HCT116 (cell line): ENCODE measurements around the gene FALEC. TPM values are rescaled to one million over a fixed set of nuclear protein-coding genes. Genes with fewer than 3 reads are reported as not detected.

Experiments
- ATAC-seq: fragments of 200-7000 bp; cut with Tn5 transposase; 2 replicates; pipeline ENCODE4 v1.9.1; 2020; ENCODE audit warnings: mild to moderate bottlenecking, moderate library complexity
- BruUV-seq: library from RNA; stranded (reverse); fragments of 400-500 nt; replicated peaks from 2 replicates; lab custom pipeline; 2021; lab: Mats Ljungman, UMichigan
- CTCF ChIA-PET: fragments of 300-600 bp; sonication (Branson Sonifier 250); formaldehyde crosslinking; loops from one replicate; lab custom pipeline; 2021; ENCODE audit warnings: antibody characterized with exemption; lab: Charles Lee
- POLR2A ChIA-PET: fragments of 300-600, 350-600 bp; sonication (Branson Sonifier 250); formaldehyde crosslinking; loops from one replicate; lab custom pipeline; 2021; ENCODE audit warnings: antibody characterized with exemption; lab: Charles Lee
- RAD21 ChIA-PET, 2 experiments: fragments of 300-600 bp; sonication (Branson Sonifier 250); formaldehyde crosslinking; loops; one replicate each; lab custom pipeline; 2023; ENCODE audit warnings: low total read pairs in 2 of 2; ENCODE audit not compliant: uncharacterized antibody in 2 of 2, unreplicated experiment in 2 of 2, low non-redundant PET in 1 of 2; lab: Charles Lee
- DNase-seq: peaks from one replicate; pipeline ENCODE4 v3.0.0-alpha.2; 2010; ENCODE audit warnings: low read depth, low spot score
- H2AFZ ChIP-seq: fragments of 200-600 bp; shearing (Covaris generic), sonication (generic); 2 replicates; pipeline ENCODE4 v1.6.1; 2017; ENCODE audit warnings: low read depth, mixed run types, mixed read lengths, antibody characterized with exemption, low read length; ENCODE audit not compliant: poor library complexity, severe bottlenecking
- H3K27ac ChIP-seq: 2 replicates; pipeline ENCODE4 v1.5.1; 2012; ENCODE audit warnings: low read depth, low read length
- H3K27me3 ChIP-seq: fragments of 200-600 bp; sonication (generic); 2 replicates; pipeline ENCODE4 v1.6.1; 2016; ENCODE audit warnings: mixed run types, low read length, mixed read lengths; ENCODE audit not compliant: insufficient read depth
- H3K36me3 ChIP-seq, 2 experiments: fragments of 200-500 bp in 1 of 2; fragments of 200-600 bp in 1 of 2; sonication (Bioruptor generic) in 1 of 2; sonication (generic) in 1 of 2; 2 replicates each; pipeline versions ENCODE4 v1.5.1 to v1.6.1; 2014 to 2016; ENCODE audit warnings: low read length in 2 of 2, inconsistent platforms in 1 of 2, mixed read lengths in 1 of 2, mixed run types in 1 of 2; ENCODE audit not compliant: insufficient read depth in 2 of 2, control insufficient read depth in 1 of 2
- H3K4me1 ChIP-seq, 2 experiments: fragments of 200-600 bp in 1 of 2; sonication (generic) in 1 of 2; 2 replicates each; pipeline versions ENCODE4 v1.5.1 to v1.6.1; 2012 to 2017; ENCODE audit warnings: low read length in 2 of 2, inconsistent platforms in 1 of 2, mild to moderate bottlenecking in 1 of 2, mixed read lengths in 1 of 2, mixed run types in 1 of 2, moderate library complexity in 1 of 2; ENCODE audit not compliant: insufficient read depth in 2 of 2, control insufficient read depth in 1 of 2
- H3K4me2 ChIP-seq: fragments of 200-600 bp; sonication (generic); 2 replicates; pipeline ENCODE4 v1.6.1; 2017; ENCODE audit warnings: mixed run types, low read length, mixed read lengths
- H3K4me3 ChIP-seq, 2 experiments: fragments of 200-600 bp in 1 of 2; sonication (generic) in 1 of 2; replicated peaks in 1 of 2; 2 replicates each; pipeline ENCODE4 v1.5.1; 2011 to 2016; ENCODE audit warnings: low read length in 2 of 2, control low read depth in 1 of 2, low read depth in 1 of 2, mild to moderate bottlenecking in 1 of 2, mixed read lengths in 1 of 2, mixed run types in 1 of 2
- H3K79me2 ChIP-seq: fragments of 200-600 bp; sonication (generic); 2 replicates; pipeline ENCODE4 v1.6.1; 2017; ENCODE audit warnings: mild to moderate bottlenecking, mixed run types, low read length, moderate library complexity, mixed read lengths; ENCODE audit not compliant: insufficient read depth
- H3K9ac ChIP-seq: fragments of 200-600 bp; sonication (generic); 2 replicates; pipeline ENCODE4 v1.6.1; 2016; ENCODE audit warnings: low read length, mixed read lengths
- H3K9me2 ChIP-seq: fragments of 200-600 bp; sonication (generic), shearing (Covaris generic); 2 replicates; pipeline ENCODE4 v1.6.1; 2017; ENCODE audit warnings: mixed run types, mild to moderate bottlenecking, moderate library complexity; ENCODE audit not compliant: insufficient read depth
- H3K9me3 ChIP-seq, 2 experiments: fragments of 200-500 bp in 1 of 2; fragments of 200-600 bp in 1 of 2; sonication (Bioruptor generic) in 1 of 2; sonication (generic) in 1 of 2; 2 replicates each; pipeline ENCODE4 v1.6.1; 2014 to 2017; ENCODE audit warnings: low read length in 2 of 2, mixed read lengths in 2 of 2, inconsistent platforms in 1 of 2, low read depth in 1 of 2, mild to moderate bottlenecking in 1 of 2, mixed run types in 1 of 2, moderate library complexity in 1 of 2; ENCODE audit not compliant: control insufficient read depth in 1 of 2, insufficient read depth in 1 of 2
- H4K20me1 ChIP-seq: fragments of 200-600 bp; sonication (generic), shearing (Covaris generic); 2 replicates; pipeline ENCODE4 v1.6.1; 2017; ENCODE audit warnings: mixed run types, mild to moderate bottlenecking, moderate library complexity; ENCODE audit not compliant: insufficient read depth
- CBX3 ChIP-seq: IDR thresholded peaks from 2 replicates; pipeline ENCODE4 v1.6.1; 2012; ENCODE audit warnings: low read depth
- EGR1 ChIP-seq: IDR thresholded peaks from 2 replicates; pipeline ENCODE4 v1.6.1; 2012; ENCODE audit warnings: low read depth
- ELF1 ChIP-seq: IDR thresholded peaks from 2 replicates; pipeline ENCODE4 v1.6.1; 2012; ENCODE audit warnings: low read depth, borderline replicate concordance
- FOSL1 ChIP-seq: IDR thresholded peaks from 2 replicates; pipeline ENCODE4 v1.6.1; 2012; ENCODE audit warnings: low read depth
- JUND ChIP-seq: IDR thresholded peaks from 2 replicates; pipeline ENCODE4 v1.6.1; 2012
- RAD21 ChIP-seq: IDR thresholded peaks from 2 replicates; pipeline ENCODE4 v1.6.1; 2012; ENCODE audit warnings: low read depth, mild to moderate bottlenecking
- REST ChIP-seq: IDR thresholded peaks from 2 replicates; pipeline ENCODE4 v1.6.1; 2012; ENCODE audit warnings: low read depth
- SIN3A ChIP-seq: IDR thresholded peaks from 2 replicates; pipeline ENCODE4 v1.6.1; 2012; ENCODE audit warnings: low read depth
- SP1 ChIP-seq: IDR thresholded peaks from 2 replicates; pipeline ENCODE4 v1.6.1; 2012; ENCODE audit warnings: low read depth
- TCF7L2 ChIP-seq: IDR thresholded peaks from 2 replicates; pipeline ENCODE4 v1.7.0; 2011; ENCODE audit warnings: borderline replicate concordance, inconsistent platforms; ENCODE audit not compliant: insufficient read depth, insufficient read length; ENCODE audit errors: extremely low read depth
- YY1 ChIP-seq: IDR thresholded peaks from 2 replicates; pipeline ENCODE4 v1.6.1; 2011; ENCODE audit warnings: low read length, low read depth, moderate library complexity, mild to moderate bottlenecking; ENCODE audit not compliant: insufficient replicate concordance; ENCODE audit errors: extremely low read depth
- ZFX ChIP-seq: fragments of 450-650 bp; IDR thresholded peaks from 2 replicates; pipeline ENCODE4 v1.6.1; 2017
- ZNF274 ChIP-seq: fragments of 200-500 bp; sonication (Bioruptor generic); IDR thresholded peaks from 2 replicates; pipeline ENCODE4 v1.6.1; 2014; ENCODE audit warnings: mild to moderate bottlenecking, low read depth, low read length, inconsistent platforms
- intact Hi-C: fragments of 100-400 bp; cut with micrococcal nuclease; formaldehyde crosslinking; loops from 2 replicates; pipeline ENCODE4 v1.10.0; 2022
- total RNA-seq: library from RNA; stranded (reverse); gene quantifications from one replicate; pipeline ENCODE4 v1.2.1, GENCODE V29; 2021; ENCODE audit not compliant: unreplicated experiment
- TF ChIP-seq, protein P1 (sequence below): IDR thresholded peaks from 2 replicates; pipeline ENCODE4 v1.6.1; 2012
- TF ChIP-seq, protein P2 (sequence below), 3 experiments: fragments of 200-600 bp in 1 of 3; sonication (generic) in 1 of 3; IDR thresholded peaks in 2 of 3; conservative IDR thresholded peaks in 1 of 3; 2 replicates each; pipeline ENCODE4 v1.5.1; 2012 to 2017; ENCODE audit warnings: low read depth in 2 of 3, low read length in 2 of 3, antibody characterized with exemption in 1 of 3, borderline replicate concordance in 1 of 3, control low read depth in 1 of 3, mild to moderate bottlenecking in 1 of 3, mixed read lengths in 1 of 3, mixed run types in 1 of 3, moderate library complexity in 1 of 3; ENCODE audit not compliant: insufficient read depth in 1 of 3
- TF ChIP-seq, protein P3 (sequence below): IDR thresholded peaks from 2 replicates; pipeline ENCODE4 v1.6.1; 2012

FALEC gene
- total RNA-seq, 1 experiment from 2014 or later = 0.59 TPM

DNA sequence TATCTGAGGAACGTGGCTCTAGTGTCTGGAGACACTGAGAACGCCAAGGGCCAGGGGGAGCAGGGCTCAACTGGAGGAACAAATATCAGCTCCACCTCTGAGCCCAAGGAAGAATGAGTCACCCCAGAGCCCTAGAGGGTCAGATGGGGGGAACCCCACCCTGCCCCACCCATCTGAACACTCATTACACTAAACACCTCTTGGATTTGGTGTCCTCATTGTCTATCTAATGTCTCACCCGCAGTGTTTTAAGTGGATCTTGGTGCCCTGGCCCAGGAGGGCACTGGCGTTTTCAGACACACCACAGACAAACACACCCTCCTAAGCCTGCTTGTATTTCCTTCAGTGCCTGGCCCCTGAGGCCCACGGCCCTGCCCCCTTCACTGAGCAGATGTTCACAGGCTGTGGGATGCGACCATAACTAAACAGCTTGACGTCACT, 2.2 kb upstream of the FALEC start:
- intact Hi-C loops = no loop called here
- H3K4me3 ChIP-seq = no peak overlapping the region
- no peaks in the 10 kb centered on the region for H3K79me2 ChIP-seq
- POLR2A ChIA-PET = no interaction called here
- H3K27me3 ChIP-seq = no peaks in the 10 kb centered on the region
- H3K4me1 ChIP-seq = peaks cover 10 to 25% of the 10 kb centered on the region in 2 experiments
- no TSS peak for BruUV-seq
- RAD21 ChIA-PET = no interaction called here
- ATAC-seq (no peak), DNase-seq (no peak)
- no peak overlapping the region for H3K9ac ChIP-seq
- no peak overlapping the region for H3K27ac ChIP-seq
- H3K4me2 ChIP-seq = no peak overlapping the region
- no peaks in the 10 kb centered on the region for H4K20me1 ChIP-seq
- no peaks in the 10 kb centered on the region for H3K9me2 ChIP-seq
- CTCF ChIA-PET = interaction anchor here (1.5 kb wide), 1 partner anchor 19 kb away, joined by 10 read pairs; no protein-coding TSS in a partner anchor
- no peaks in the 10 kb centered on the region for H3K9me3 ChIP-seq
- no peak overlapping the region for H2AFZ ChIP-seq
- no peaks in the 10 kb centered on the region for H3K36me3 ChIP-seq
- TF ChIP-seq, protein P1, sequence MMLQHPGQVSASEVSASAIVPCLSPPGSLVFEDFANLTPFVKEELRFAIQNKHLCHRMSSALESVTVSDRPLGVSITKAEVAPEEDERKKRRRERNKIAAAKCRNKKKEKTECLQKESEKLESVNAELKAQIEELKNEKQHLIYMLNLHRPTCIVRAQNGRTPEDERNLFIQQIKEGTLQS = no peak
- TF ChIP-seq ZFX (no peak), RAD21 (no peak), ELF1 (no peak), EGR1 (no peak)
- TF ChIP-seq, protein P2, sequence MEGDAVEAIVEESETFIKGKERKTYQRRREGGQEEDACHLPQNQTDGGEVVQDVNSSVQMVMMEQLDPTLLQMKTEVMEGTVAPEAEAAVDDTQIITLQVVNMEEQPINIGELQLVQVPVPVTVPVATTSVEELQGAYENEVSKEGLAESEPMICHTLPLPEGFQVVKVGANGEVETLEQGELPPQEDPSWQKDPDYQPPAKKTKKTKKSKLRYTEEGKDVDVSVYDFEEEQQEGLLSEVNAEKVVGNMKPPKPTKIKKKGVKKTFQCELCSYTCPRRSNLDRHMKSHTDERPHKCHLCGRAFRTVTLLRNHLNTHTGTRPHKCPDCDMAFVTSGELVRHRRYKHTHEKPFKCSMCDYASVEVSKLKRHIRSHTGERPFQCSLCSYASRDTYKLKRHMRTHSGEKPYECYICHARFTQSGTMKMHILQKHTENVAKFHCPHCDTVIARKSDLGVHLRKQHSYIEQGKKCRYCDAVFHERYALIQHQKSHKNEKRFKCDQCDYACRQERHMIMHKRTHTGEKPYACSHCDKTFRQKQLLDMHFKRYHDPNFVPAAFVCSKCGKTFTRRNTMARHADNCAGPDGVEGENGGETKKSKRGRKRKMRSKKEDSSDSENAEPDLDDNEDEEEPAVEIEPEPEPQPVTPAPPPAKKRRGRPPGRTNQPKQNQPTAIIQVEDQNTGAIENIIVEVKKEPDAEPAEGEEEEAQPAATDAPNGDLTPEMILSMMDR (IDR thresholded peaks at IDR 0.05 in 2 of 3, conservative IDR thresholded peaks at IDR 0.05 in 1 of 3; ENCODE audit: borderline replicate concordance in 1 of 3, insufficient read depth in 1 of 3, low read depth in 2 of 3, low read length in 2 of 3) = no peak

- peaks cover 10 to 23% of the 10 kb centered on the region in 2 experiments for H3K4me1 ChIP-seq
- CTCF ChIA-PET = interaction anchor here (1.5 kb wide), 1 partner anchor 19 kb away, joined by 10 read pairs; no protein-coding TSS in a partner anchor
- TF ChIP-seq ZFX (no peak), SIN3A (no peak), JUND (no peak), ZNF274 (no peak), YY1 (no peak), CBX3 (no peak), REST (no peak), FOSL1 (no peak), TCF7L2 (no peak), SP1 (no peak)
- TF ChIP-seq, protein P3, sequence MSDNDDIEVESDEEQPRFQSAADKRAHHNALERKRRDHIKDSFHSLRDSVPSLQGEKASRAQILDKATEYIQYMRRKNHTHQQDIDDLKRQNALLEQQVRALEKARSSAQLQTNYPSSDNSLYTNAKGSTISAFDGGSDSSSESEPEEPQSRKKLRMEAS = no peak
Observed at GRCh38 chr1:150514260-150514659, 1.3 kb upstream of the FALEC start.

More at GRCh38 chr1:150514260-150514659, 1.3 kb upstream of the FALEC start:
- no peaks in the 10 kb centered on the region for H3K27me3 ChIP-seq
- H3K9ac ChIP-seq = no peak overlapping the region
- no peaks in the 10 kb centered on the region for H4K20me1 ChIP-seq
- H3K4me3 ChIP-seq = no peak overlapping the region
- ChIA-PET POLR2A (no interaction called here), RAD21 (no interaction called here)
- no peaks in the 10 kb centered on the region for H3K79me2 ChIP-seq
- H3K4me2 ChIP-seq = no peak overlapping the region
- H3K27ac ChIP-seq = no peak overlapping the region
- no peaks in the 10 kb centered on the region for H3K36me3 ChIP-seq
- DNase-seq (no peak), ATAC-seq (no peak)
- no TSS peak for BruUV-seq
- no peak overlapping the region for H2AFZ ChIP-seq
- H3K9me3 ChIP-seq = no peaks in the 10 kb centered on the region
- H3K9me2 ChIP-seq = no peaks in the 10 kb centered on the region
- intact Hi-C loops = no loop called here
